Measurements from ENCODE around the gene AHDC1.

Gene AHDC1

GRCh38 chr1:27552911-27553420 is 51.0 kb downstream of the AHDC1 start:
- no peak for DNase-seq (ENCODE audit: insufficient read length, low spot score)
- TF ChIP-seq CTCF (IDR thresholded peaks at IDR 0.05; ENCODE audit: insufficient read depth, missing control alignments), result no peak
- no peak for FAIRE-seq

GRCh38 chr1:27551953-27552312 is 52.0 kb downstream of the AHDC1 start:
- FAIRE-seq, result no peak
- DNase-seq (ENCODE audit: insufficient read length, low spot score), result no peak
- TF ChIP-seq CTCF (IDR thresholded peaks at IDR 0.05; ENCODE audit: insufficient read depth, missing control alignments), result no peak

- no peak for DNase-seq (ENCODE audit: insufficient read length, low spot score)
- no peak for TF ChIP-seq CTCF (IDR thresholded peaks at IDR 0.05; ENCODE audit: insufficient read depth, missing control alignments)
- FAIRE-seq, result no peak
Observed at GRCh38 chr1:27551170-27551952, 52.6 kb downstream of the AHDC1 start.

- no peak for DNase-seq (ENCODE audit: insufficient read length, low spot score)
- TF ChIP-seq CTCF (IDR thresholded peaks at IDR 0.05; ENCODE audit: insufficient read depth, missing control alignments), result no peak
- FAIRE-seq, result no peak
Observed at GRCh38 chr1:27550510-27551169, 53.3 kb downstream of the AHDC1 start.

GRCh38 chr1:27549807-27550408 is 54.0 kb downstream of the AHDC1 start:
- no peak for DNase-seq (ENCODE audit: insufficient read length, low spot score)
- no peak for FAIRE-seq
- TF ChIP-seq CTCF (IDR thresholded peaks at IDR 0.05; ENCODE audit: insufficient read depth, missing control alignments), result no peak

GRCh38 chr1:27548858-27549719 is 54.9 kb downstream of the AHDC1 start:
- FAIRE-seq, result no peak
- no peak for DNase-seq (ENCODE audit: insufficient read length, low spot score)
- TF ChIP-seq CTCF (IDR thresholded peaks at IDR 0.05; ENCODE audit: insufficient read depth, missing control alignments), result no peak
